ENCODE results near the gene ZFP90. TPM values are rescaled to one million over a fixed set of nuclear protein-coding genes. Genes with fewer than 3 reads are reported as not detected.
A peak's percentile ranks its signal among the peaks of the same experiment; 100 is the strongest.

The ZFP90 gene
- total and polyA plus RNA-seq, 12 donors, result 7.1 to 28.6 (median 18.2) TPM

DNA sequence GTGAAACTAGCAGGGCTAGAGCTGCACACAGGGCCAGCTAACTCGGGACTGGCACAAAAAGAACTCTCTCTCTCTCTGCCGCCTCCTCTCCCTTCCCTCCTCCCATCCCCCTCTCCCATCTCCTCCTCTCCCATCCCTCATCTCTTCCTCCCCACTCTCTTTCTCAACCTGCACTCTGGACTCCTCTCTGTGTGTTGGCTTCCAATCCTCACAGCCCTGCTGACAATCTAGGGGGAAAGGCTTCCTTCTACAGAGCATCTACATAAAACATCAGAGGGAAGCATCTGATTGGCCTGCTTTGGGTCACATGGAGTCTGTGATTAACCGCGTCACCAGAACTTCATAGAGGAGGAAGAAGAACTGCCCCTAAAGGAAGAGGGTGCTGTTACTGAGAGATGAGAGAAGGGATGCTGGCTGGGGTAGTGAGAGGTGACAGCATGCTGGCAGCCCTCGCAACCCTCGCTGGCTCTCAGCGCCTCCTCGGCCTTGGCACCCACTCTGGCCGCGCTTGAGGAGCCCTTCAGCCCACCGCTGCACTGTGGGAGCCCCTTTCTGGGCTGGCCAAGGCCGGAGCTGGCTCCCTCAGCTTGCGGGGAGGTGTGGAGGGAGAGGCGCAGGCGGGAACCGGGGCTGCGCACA lies 12.8 kb upstream of the ZFP90 start:
- no peak for DNase-seq
- Histone ChIP-seq H3K27me3 (no peaks in the 10 kb centered on the region), H3K27ac (no peak overlapping the region), H3K4me1 (replicated peaks in 1 of 2) (peaks cover 4 to 19% of the 10 kb centered on the region in 2 donors), H3K9me3 (replicated peaks in 1 of 3) (no peaks in the 10 kb centered on the region), H3K4me3 (no peak overlapping the region), H3K36me3 (replicated peaks in 1 of 2) (no peaks in the 10 kb centered on the region)
- 42 to 82% (median 77%) methylated on average over 4 to 17 of the region's 17 CpGs for WGBS, 4 donors
- intact Hi-C loops (cut with DNase I), result loop anchor here in 1 of 2 donors (10.0 kb wide), 1 partner anchor 279 kb away; no protein-coding TSS in a partner anchor
- TF ChIP-seq POLR2A (IDR thresholded peaks at IDR 0.05) (no peak), CTCF (IDR thresholded peaks at IDR 0.05) (no peak)

DNA sequence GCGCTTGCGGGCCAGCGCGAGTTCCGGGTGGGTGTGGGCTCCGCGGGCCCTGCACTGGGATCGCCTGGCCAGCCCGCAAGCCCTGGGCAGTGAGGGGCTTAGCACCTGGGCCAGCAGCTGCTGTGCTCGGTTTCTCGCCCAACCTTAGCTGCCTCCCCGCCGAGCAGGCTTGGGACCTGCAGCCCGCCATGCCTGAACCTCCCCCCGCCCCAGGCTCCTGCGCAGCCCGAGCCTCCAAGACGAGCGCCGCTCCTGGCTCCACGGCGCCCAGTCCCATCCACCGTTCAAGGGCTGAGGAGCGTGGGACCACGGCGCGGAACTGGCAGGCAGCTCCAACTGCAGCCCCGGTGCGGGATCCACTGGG lies 12.3 kb upstream of the ZFP90 start:
- Histone ChIP-seq H3K36me3 (replicated peaks in 1 of 2) (no peaks in the 10 kb centered on the region), H3K9me3 (replicated peaks in 1 of 3) (no peaks in the 10 kb centered on the region), H3K4me1 (replicated peaks in 1 of 2) (peaks cover 4 to 19% of the 10 kb centered on the region in 2 donors), H3K4me3 (no peak overlapping the region), H3K27me3 (no peaks in the 10 kb centered on the region), H3K27ac (no peak overlapping the region)
- intact Hi-C loops (cut with DNase I), result loop anchor here in 1 of 2 donors (10.0 kb wide), 1 partner anchor 278 kb away; no protein-coding TSS in a partner anchor
- WGBS, 4 donors, result 90 to 100% (median 93%) methylated on average over 2 to 29 of the region's 29 CpGs
- TF ChIP-seq POLR2A (IDR thresholded peaks at IDR 0.05), result no peak
- no peak for TF ChIP-seq CTCF (IDR thresholded peaks at IDR 0.05)
- DNase-seq, result no peak

DNA sequence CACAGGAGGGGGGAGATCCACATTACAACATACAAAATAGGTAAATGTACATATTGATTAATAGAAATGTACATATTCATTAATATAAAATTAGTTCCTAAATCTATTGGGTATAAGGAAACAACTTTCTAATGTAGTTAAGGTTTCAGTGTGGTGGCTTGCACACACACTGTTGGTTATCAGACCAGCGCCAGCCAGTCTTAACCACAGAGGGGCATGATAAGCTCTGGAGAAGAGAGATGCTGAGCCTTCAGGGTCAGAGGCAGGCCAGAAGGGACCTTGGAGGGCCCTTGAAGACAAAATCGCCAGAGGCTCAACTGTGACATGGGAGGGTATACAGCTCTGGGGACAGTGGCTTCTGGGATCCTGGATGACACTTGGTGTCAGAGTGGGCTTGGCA lies 10.9 kb upstream of the ZFP90 start:
- H3K4me3 ChIP-seq, result no peak overlapping the region
- peaks cover 4 to 19% of the 10 kb centered on the region in 2 donors for H3K4me1 ChIP-seq (replicated peaks in 1 of 2)
- TF ChIP-seq POLR2A (IDR thresholded peaks at IDR 0.05) (no peak), CTCF (IDR thresholded peaks at IDR 0.05) (no peak)
- no peaks in the 10 kb centered on the region for H3K27me3 ChIP-seq
- no peaks in the 10 kb centered on the region for H3K9me3 ChIP-seq (replicated peaks in 1 of 3)
- H3K27ac ChIP-seq, result no peak overlapping the region
- no peak for DNase-seq
- WGBS, 4 donors, result 49 to 57% (median 53%) methylated on average over 2 of the region's 2 CpGs
- H3K36me3 ChIP-seq (replicated peaks in 1 of 2), result no peaks in the 10 kb centered on the region
- intact Hi-C loops (cut with DNase I), result loop anchor here in 1 of 2 donors (10.0 kb wide), 1 partner anchor 277 kb away; no protein-coding TSS in a partner anchor

DNA sequence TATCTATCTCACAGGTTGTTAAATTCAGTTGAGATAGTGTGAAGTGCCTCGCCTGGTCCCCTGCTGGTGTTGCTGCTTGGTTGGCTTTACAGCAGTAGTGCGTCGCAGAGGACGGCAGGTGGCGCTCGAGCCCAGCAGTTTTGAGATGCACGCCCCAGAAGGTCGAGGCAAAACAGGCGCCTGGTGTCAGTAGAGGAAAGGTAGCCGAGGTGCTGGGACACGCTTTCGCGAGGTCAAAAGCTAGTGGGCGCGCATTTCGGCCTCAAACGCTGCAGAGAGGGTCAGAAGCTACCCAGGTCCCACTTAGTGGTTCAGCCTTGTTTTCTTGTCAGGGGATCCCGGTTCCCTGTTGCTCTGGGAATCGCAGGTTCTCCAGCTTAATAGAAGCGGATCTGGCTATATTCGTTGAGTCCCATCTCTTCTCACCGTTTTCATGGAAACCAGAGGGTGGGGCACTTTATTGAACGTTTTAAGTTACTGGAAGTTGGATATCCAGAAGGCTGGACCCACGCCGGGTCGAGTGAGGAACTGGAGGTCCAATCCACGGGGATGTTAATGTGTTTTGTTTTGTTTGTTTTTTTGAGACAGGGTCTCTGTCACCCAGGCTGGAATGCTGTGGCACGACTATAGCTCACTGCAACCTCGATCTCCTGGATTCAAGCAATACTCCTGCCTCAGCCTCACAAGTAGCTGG lies 10.3 kb upstream of the ZFP90 start:
- peak overlapping the region in 1 of 4 donors; percentile 25 for H3K4me3 ChIP-seq
- DNase-seq, result peak; percentile 80 to 94 (median 84)
- TF ChIP-seq CTCF (IDR thresholded peaks at IDR 0.05) (peak; percentile 89 to 95 (median 94)), POLR2A (IDR thresholded peaks at IDR 0.05) (no peak)
- H3K36me3 ChIP-seq (replicated peaks in 1 of 2), result no peaks in the 10 kb centered on the region
- H3K27ac ChIP-seq, result no peak overlapping the region
- no peaks in the 10 kb centered on the region for H3K9me3 ChIP-seq (replicated peaks in 1 of 3)
- WGBS, 4 donors, result 20 to 43% (median 21%) methylated on average over 16 to 29 of the region's 29 CpGs
- intact Hi-C loops (cut with DNase I), result loop anchor here in 1 of 2 donors (10.0 kb wide), 1 partner anchor 276 kb away; no protein-coding TSS in a partner anchor
- no peaks in the 10 kb centered on the region for H3K27me3 ChIP-seq
- H3K4me1 ChIP-seq (replicated peaks in 1 of 2), result peaks cover 4 to 19% of the 10 kb centered on the region in 2 donors

Data from adrenal gland (tissue), 12 donors.